Trophoblast cell (in vitro differentiated cells and primary cell): ENCODE data around the gene PCLO.

Experiments
- DNase-seq, 2 donors: peaks; one replicate each; pipeline ENCODE4 v3.0.0-alpha.2; 2016
- H2AFZ ChIP-seq: 2 replicates; pipeline ENCODE4 v1.6.1; 2013; ENCODE audit warnings: low read length, moderate library complexity, mild to moderate bottlenecking; ENCODE audit not compliant: insufficient read depth, poor library complexity
- H2AK5ac ChIP-seq: 2 replicates; pipeline ENCODE4 v1.6.1; 2013; ENCODE audit warnings: mild to moderate bottlenecking, low read length
- H2BK120ac ChIP-seq: 2 replicates; pipeline ENCODE4 v1.6.1; 2013; ENCODE audit warnings: low read length, mild to moderate bottlenecking, moderate library complexity; ENCODE audit not compliant: insufficient read depth, poor library complexity
- H2BK12ac ChIP-seq: 2 replicates; pipeline ENCODE4 v1.6.1; 2013; ENCODE audit warnings: mild to moderate bottlenecking, low read length, moderate library complexity
- H2BK5ac ChIP-seq: 2 replicates; pipeline ENCODE4 v1.6.1; 2013; ENCODE audit warnings: low read length, low read depth, moderate library complexity, mild to moderate bottlenecking; ENCODE audit not compliant: poor library complexity
- H3K14ac ChIP-seq: 2 replicates; pipeline ENCODE4 v1.6.1; 2013; ENCODE audit warnings: mild to moderate bottlenecking, low read length
- H3K18ac ChIP-seq: 2 replicates; pipeline ENCODE4 v1.6.1; 2013; ENCODE audit warnings: mild to moderate bottlenecking, low read length
- H3K23ac ChIP-seq: 2 replicates; pipeline ENCODE4 v1.6.1; 2013; ENCODE audit warnings: low read length
- H3K27ac ChIP-seq: 2 replicates; pipeline ENCODE4 v1.5.1; 2013; ENCODE audit warnings: low read depth, mild to moderate bottlenecking, inconsistent platforms, low read length, moderate library complexity
- H3K27me3 ChIP-seq: 2 replicates; pipeline ENCODE4 v1.6.1; 2013; ENCODE audit warnings: inconsistent platforms, mild to moderate bottlenecking, low read length, moderate library complexity; ENCODE audit not compliant: insufficient read depth
- H3K36me3 ChIP-seq, 2 experiments: 1 replicate in 1 of 2; 2 replicates in 1 of 2; pipeline ENCODE4 v1.6.1; 2013; ENCODE audit warnings: low read length in 2 of 2, mild to moderate bottlenecking in 2 of 2, moderate library complexity in 1 of 2; ENCODE audit not compliant: insufficient read depth in 2 of 2, control insufficient read depth in 1 of 2
- H3K4ac ChIP-seq: 2 replicates; pipeline ENCODE4 v1.6.1; 2013; ENCODE audit warnings: low read depth, mild to moderate bottlenecking, low read length, moderate library complexity
- H3K4me1 ChIP-seq, 2 experiments: 1 replicate in 1 of 2; 2 replicates in 1 of 2; pipeline ENCODE4 v1.6.1; 2013; ENCODE audit warnings: low read length in 2 of 2, mild to moderate bottlenecking in 2 of 2, moderate library complexity in 1 of 2; ENCODE audit not compliant: insufficient read depth in 2 of 2, control insufficient read depth in 1 of 2
- H3K4me2 ChIP-seq: 2 replicates; pipeline ENCODE4 v1.6.1; 2013; ENCODE audit warnings: inconsistent platforms, mild to moderate bottlenecking, low read length, moderate library complexity
- H3K4me3 ChIP-seq: 2 replicates; pipeline ENCODE4 v1.5.1; 2013; ENCODE audit warnings: mild to moderate bottlenecking, low read depth, low read length, inconsistent platforms
- H3K79me1 ChIP-seq: one replicate; pipeline ENCODE4 v1.6.1; 2013; ENCODE audit warnings: low read length
- H3K79me2 ChIP-seq: 2 replicates; pipeline ENCODE4 v1.6.1; 2013; ENCODE audit warnings: low read length, mild to moderate bottlenecking; ENCODE audit not compliant: control insufficient read depth, insufficient read depth, poor library complexity
- H3K9ac ChIP-seq: 2 replicates; pipeline ENCODE4 v1.6.1; 2013; ENCODE audit warnings: mild to moderate bottlenecking, low read length
- H3K9me3 ChIP-seq: 2 replicates; pipeline ENCODE4 v1.6.1; 2013; ENCODE audit warnings: low read depth, mild to moderate bottlenecking, control low read depth, inconsistent platforms, low read length; ENCODE audit not compliant: insufficient read depth
- H4K12ac ChIP-seq: 2 replicates; pipeline ENCODE4 v1.6.1; 2013; ENCODE audit warnings: low read depth, mild to moderate bottlenecking, low read length, moderate library complexity
- H4K8ac ChIP-seq: 2 replicates; pipeline ENCODE4 v1.6.1; 2013; ENCODE audit warnings: low read depth, mild to moderate bottlenecking, low read length, moderate library complexity
- H4K91ac ChIP-seq: one replicate; pipeline ENCODE4 v1.6.1; 2013; ENCODE audit warnings: low read depth, mild to moderate bottlenecking, low read length, moderate library complexity
- WGBS: extraction: QIAGEN DNeasy Blood & Tissue Kit; methylation state at CpG from one replicate; pipeline ENCODE4 v1.1.7; 2013; ENCODE audit warnings: missing lambda C conversion rate; ENCODE audit not compliant: insufficient read length, insufficient coverage; ENCODE audit errors: extremely low coverage; 5-methylcytosine and 5-hydroxymethylcytosine counted together

Gene PCLO

GRCh38 chr7:82926477-82926876 is 236.2 kb downstream of the PCLO start:
- no peak for DNase-seq
- Histone ChIP-seq H2BK12ac (no peak overlapping the region), H3K4me3 (no peak overlapping the region), H3K36me3 (no peaks in the 10 kb centered on the region), H3K27ac (no peak overlapping the region), H3K27me3 (no peaks in the 10 kb centered on the region), H3K4me2 (no peak overlapping the region), H3K23ac (no peak overlapping the region), H2AFZ (no peak overlapping the region), H2BK120ac (no peak overlapping the region), H3K14ac (no peak overlapping the region), H4K12ac (no peak overlapping the region), H3K18ac (no peak overlapping the region), H4K8ac (no peak overlapping the region), H3K4me1 (no peaks in the 10 kb centered on the region), H3K9ac (no peak overlapping the region), H2AK5ac (no peak overlapping the region), H3K4ac (no peak overlapping the region), H3K79me2 (no peaks in the 10 kb centered on the region), H3K9me3 (no peaks in the 10 kb centered on the region), H3K79me1 (no peaks in the 10 kb centered on the region), H2BK5ac (no peak overlapping the region), H4K91ac (no peak overlapping the region)
- no CpG with 5 or more reads among the region's 2 CpGs for WGBS

GRCh38 chr7:82925331-82925730 is 237.4 kb downstream of the PCLO start:
- no peak overlapping the region for H3K4me3 ChIP-seq
- H3K4me2 ChIP-seq = no peak overlapping the region
- no peak overlapping the region for H2AFZ ChIP-seq
- no peak overlapping the region for H3K4ac ChIP-seq
- no peak overlapping the region for H2AK5ac ChIP-seq
- DNase-seq = no peak
- no peak overlapping the region for H3K14ac ChIP-seq
- no peaks in the 10 kb centered on the region for H3K4me1 ChIP-seq
- no peaks in the 10 kb centered on the region for H3K79me1 ChIP-seq
- no peaks in the 10 kb centered on the region for H3K9me3 ChIP-seq
- H3K79me2 ChIP-seq = no peaks in the 10 kb centered on the region
- H3K9ac ChIP-seq = no peak overlapping the region
- H4K91ac ChIP-seq = no peak overlapping the region
- no peak overlapping the region for H2BK12ac ChIP-seq
- no peak overlapping the region for H3K27ac ChIP-seq
- no peak overlapping the region for H2BK5ac ChIP-seq
- H3K23ac ChIP-seq = no peak overlapping the region
- H3K27me3 ChIP-seq = no peaks in the 10 kb centered on the region
- H3K18ac ChIP-seq = no peak overlapping the region
- no peak overlapping the region for H4K8ac ChIP-seq
- no peaks in the 10 kb centered on the region for H3K36me3 ChIP-seq
- H2BK120ac ChIP-seq = no peak overlapping the region
- no peak overlapping the region for H4K12ac ChIP-seq

- H3K79me1 ChIP-seq = no peaks in the 10 kb centered on the region
- H4K91ac ChIP-seq = no peak overlapping the region
- no CpG with 5 or more reads among the region's 1 CpG for WGBS
Measured at GRCh38 chr7:82906502-82906901, 256.2 kb downstream of the PCLO start.

GRCh38 chr7:82904871-82905270 is 257.8 kb downstream of the PCLO start:
- DNase-seq = no peak
- H3K4ac ChIP-seq = no peak overlapping the region
- no CpG with 5 or more reads among the region's 3 CpGs for WGBS

More at GRCh38 chr7:82906502-82906901, 256.2 kb downstream of the PCLO start:
- Histone ChIP-seq H3K27ac (no peak overlapping the region), H2BK12ac (no peak overlapping the region), H3K27me3 (no peaks in the 10 kb centered on the region), H3K4ac (no peak overlapping the region), H3K36me3 (no peaks in the 10 kb centered on the region), H3K4me3 (no peak overlapping the region), H3K4me2 (no peak overlapping the region), H3K14ac (no peak overlapping the region), H2AFZ (no peak overlapping the region), H2BK120ac (no peak overlapping the region), H3K9me3 (no peaks in the 10 kb centered on the region), H2AK5ac (no peak overlapping the region), H3K23ac (no peak overlapping the region), H2BK5ac (no peak overlapping the region), H4K8ac (no peak overlapping the region), H3K18ac (no peak overlapping the region), H3K4me1 (no peaks in the 10 kb centered on the region), H3K79me2 (no peaks in the 10 kb centered on the region), H3K9ac (no peak overlapping the region), H4K12ac (no peak overlapping the region)
- DNase-seq = no peak

More at GRCh38 chr7:82904871-82905270, 257.8 kb downstream of the PCLO start:
- no peak overlapping the region for H3K9ac ChIP-seq
- H2BK5ac ChIP-seq = no peak overlapping the region
- no peak overlapping the region for H3K4me3 ChIP-seq
- no peak overlapping the region for H3K18ac ChIP-seq
- H4K8ac ChIP-seq = no peak overlapping the region
- H3K27ac ChIP-seq = no peak overlapping the region
- no peaks in the 10 kb centered on the region for H3K27me3 ChIP-seq
- H3K79me2 ChIP-seq = no peaks in the 10 kb centered on the region
- no peaks in the 10 kb centered on the region for H3K4me1 ChIP-seq
- no peak overlapping the region for H2BK120ac ChIP-seq
- H3K36me3 ChIP-seq = no peaks in the 10 kb centered on the region
- H3K14ac ChIP-seq = no peak overlapping the region
- no peaks in the 10 kb centered on the region for H3K9me3 ChIP-seq
- H2BK12ac ChIP-seq = no peak overlapping the region
- H4K12ac ChIP-seq = no peak overlapping the region
- no peak overlapping the region for H3K4me2 ChIP-seq
- no peak overlapping the region for H3K23ac ChIP-seq
- H2AK5ac ChIP-seq = no peak overlapping the region
- H3K79me1 ChIP-seq = no peaks in the 10 kb centered on the region
- H2AFZ ChIP-seq = no peak overlapping the region
- no peak overlapping the region for H4K91ac ChIP-seq
